GM12873 (cell line): ENCODE data around the gene ARHGAP26.

Experiments used
- TF ChIP-seq, protein P1 (sequence below): IDR thresholded peaks from 2 replicates; pipeline ENCODE4 v1.5.1; 2012; ENCODE audit warnings: low read depth, mild to moderate bottlenecking, moderate library complexity, low read length, control low read depth; ENCODE audit not compliant: insufficient read depth; ENCODE audit errors: missing control alignments

Gene ARHGAP26

DNA sequence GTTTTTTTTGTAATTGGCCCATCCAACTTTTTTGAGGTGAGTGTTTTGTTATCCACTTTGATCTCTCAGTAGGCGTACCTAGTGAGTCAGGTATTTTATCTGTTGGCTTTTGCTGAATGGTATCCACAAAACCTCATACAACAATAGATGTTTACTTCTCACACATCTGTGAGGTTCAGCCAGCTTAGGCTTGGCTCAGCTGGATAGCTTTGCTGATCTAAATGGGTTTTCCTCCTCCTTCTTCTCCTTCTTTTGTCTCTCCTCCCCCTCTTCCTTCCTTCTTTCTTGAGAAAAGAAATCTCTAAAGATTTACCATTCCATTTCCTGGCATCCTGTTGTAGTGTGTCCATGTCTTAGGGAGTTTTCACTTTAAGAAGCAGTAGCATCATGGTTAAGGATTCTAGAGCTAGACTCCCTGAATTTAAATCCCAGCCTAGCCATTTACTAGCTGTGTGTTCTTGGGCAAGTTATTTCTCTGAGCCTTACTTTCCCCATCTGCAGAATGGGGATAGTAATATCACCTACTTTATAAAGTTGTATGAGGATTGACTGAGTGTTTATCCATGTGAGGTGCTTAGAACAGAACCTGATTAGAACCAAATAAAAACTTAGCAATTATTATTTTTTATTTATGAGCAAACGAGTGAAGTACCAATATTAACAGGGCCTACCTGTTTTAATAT, 126.3 kb downstream of the ARHGAP26 start:
- TF ChIP-seq, protein P1, sequence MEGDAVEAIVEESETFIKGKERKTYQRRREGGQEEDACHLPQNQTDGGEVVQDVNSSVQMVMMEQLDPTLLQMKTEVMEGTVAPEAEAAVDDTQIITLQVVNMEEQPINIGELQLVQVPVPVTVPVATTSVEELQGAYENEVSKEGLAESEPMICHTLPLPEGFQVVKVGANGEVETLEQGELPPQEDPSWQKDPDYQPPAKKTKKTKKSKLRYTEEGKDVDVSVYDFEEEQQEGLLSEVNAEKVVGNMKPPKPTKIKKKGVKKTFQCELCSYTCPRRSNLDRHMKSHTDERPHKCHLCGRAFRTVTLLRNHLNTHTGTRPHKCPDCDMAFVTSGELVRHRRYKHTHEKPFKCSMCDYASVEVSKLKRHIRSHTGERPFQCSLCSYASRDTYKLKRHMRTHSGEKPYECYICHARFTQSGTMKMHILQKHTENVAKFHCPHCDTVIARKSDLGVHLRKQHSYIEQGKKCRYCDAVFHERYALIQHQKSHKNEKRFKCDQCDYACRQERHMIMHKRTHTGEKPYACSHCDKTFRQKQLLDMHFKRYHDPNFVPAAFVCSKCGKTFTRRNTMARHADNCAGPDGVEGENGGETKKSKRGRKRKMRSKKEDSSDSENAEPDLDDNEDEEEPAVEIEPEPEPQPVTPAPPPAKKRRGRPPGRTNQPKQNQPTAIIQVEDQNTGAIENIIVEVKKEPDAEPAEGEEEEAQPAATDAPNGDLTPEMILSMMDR, result no peak

DNA sequence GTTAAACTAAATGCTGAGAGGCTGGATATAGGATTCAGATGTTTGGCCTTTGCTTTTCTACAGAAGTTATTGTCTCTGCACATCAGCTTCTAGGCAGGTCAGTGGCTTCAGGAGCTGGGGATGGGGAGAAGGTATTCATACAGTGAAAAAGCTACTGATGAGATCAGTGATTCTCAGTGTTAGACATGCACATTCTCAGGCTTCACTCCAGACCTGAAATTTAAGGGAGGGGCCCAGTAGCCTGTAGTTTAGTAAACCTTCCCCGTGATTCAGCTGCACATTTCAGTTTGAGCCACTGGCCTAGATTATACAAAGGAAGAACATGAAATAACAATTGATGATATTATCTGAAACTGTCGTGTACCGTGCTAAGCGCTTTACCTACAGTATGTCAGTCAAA, 127.2 kb downstream of the ARHGAP26 start:
- TF ChIP-seq, protein P1, result no peak

DNA sequence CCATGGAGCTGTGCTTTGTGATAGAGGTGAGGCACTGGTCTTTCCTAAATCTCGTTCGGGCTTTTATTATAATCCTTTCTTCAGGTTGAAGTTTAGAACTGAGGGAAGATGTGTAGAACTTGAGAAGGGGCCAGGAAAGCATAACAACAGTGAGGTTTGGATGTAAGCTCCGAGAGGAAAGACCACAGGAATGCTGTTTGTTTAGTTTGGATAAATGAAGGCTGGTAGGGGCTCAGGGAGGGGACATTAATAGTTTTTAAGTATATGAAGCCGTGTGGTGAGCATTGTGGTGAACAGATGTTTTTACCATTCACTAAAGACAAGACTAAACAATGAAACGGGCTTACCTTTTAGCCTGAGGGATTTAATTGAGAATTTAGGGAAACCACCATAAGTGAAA, 130.8 kb downstream of the ARHGAP26 start:
- TF ChIP-seq, protein P1, result no peak

DNA sequence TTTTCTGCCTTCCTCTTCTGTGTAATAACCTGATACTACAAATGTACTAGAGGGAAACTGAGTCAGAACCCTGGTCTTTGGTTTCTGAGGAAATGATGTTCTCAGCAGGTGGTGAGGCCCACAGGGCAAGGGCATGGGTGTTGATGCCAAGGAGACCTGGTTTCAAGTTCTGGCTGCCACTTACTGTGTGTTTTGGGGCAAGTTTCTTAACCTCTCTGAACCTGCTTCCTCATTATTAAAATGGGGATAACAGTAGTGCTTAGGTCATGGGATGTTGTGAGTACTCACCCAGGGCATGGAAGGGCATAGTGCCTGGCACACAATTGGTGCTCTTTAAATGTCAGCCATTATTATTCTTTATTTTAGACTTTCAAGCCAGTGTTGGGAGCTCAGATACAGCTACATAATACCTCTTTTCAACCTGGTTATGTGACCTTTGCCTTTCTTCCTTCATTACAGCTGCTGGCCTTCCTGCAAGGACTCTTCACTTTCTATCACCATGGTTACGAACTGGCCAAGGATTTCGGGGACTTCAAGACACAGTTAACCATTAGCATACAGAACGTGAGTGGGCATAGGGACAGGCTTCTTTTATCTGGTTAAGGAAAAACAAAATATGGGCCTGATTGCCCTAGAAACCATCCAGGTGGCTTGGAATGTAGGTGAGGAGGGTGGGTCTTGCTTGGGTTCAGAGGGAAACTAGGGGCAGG, 131.5 kb downstream of the ARHGAP26 start:
- TF ChIP-seq, protein P1, result no peak

DNA sequence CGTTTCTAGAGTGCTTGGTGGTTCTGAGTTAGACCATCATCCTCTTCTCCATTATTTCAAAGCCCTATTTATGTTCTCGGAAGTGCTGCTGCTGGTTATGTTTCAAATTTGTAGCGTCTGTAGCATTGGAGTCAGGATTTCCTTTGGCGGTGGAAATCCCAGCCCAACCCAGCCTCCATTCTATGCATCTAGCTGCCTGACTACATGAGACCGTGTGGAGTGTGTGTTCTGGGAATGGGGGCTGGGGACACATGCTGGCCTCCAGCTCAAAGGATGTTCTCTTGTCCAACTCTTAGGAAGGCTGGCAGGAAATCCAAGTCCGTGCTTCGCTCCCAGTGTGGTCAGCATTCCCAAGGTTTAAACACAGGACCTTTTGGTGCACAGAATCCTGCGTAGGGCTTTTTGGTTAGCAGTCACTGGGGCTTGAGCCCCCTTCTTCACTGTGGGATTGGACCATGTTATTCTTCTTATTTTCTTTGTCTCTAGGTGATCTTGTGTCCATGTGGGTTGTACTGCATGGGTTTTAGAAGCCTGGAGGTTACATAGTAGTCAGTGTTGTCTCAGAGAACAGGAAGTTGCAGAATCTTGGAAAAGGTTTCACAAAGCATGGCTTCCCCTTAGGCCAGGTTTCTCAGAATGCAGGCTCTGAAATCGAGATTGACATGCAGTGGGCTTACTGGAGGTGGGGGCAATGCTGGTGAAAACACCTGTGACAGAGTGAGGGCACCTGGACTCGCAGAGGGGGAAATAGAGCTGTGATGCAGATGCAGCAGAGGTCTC, 132.2 kb downstream of the ARHGAP26 start:
- TF ChIP-seq, protein P1, result no peak

DNA sequence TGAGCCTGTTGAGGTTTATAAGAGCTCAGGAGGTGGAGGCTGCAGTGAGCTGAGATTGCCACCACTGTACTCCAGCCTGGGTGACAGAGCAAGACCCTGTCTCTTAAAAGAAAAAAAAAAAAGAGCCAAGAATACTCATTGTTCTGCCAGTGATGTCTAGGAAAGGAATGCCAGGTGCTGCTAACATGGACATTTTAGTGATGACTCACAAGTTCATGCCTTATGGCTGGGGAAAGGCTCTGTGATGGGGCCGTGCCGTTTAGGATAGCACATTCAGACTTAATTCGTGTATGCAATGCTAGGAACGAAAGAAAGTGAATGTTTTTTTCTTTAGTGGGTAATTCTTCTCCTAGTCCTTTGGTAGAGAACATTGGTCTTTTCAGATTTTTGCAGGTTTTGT, 134.2 kb downstream of the ARHGAP26 start:
- TF ChIP-seq, protein P1, result no peak

DNA sequence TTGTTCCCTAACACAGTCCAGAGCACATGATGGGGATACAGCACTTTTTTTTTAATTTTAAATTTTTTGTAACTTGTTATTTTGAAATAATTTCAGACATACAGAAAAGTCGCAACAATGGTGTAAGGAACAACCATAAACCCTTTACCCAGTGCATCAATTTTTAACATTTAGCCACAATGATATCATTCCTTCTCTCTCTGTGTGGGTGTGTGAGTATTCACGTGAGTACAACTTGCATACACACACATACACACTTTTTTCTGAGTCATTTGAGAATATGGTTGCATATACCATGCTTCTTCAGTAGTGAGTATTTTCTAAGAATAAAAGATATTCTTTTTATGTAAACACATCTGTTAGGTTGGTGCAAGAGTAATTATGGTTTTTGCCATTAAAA, 135.2 kb downstream of the ARHGAP26 start:
- TF ChIP-seq, protein P1, result no peak
